Thyroid gland (tissue), 4 donors: ENCODE data around the gene KYNU.
"Not testable (repeated sequence)": the region's sequence is repeated elsewhere in the genome, so short reads cannot be mapped to it uniquely, and the experiment has no call there.

ENCODE experiments used
- POLR2A ChIP-seq, 2 donors: fragments of 450-650 bp; IDR thresholded peaks; one replicate each; pipeline ENCODE4 v1.6.1; 2017; ENCODE audit warnings: antibody characterized with exemption in 2 of 2, mild to moderate bottlenecking in 2 of 2, moderate library complexity in 1 of 2
- TF ChIP-seq, protein P1 (sequence below), 6 experiments: fragments of 200-600 bp in 3 of 6; fragments of 450-650 bp in 3 of 6; sonication (generic) in 3 of 6; IDR thresholded peaks; one replicate each; pipeline ENCODE4 v1.5.1; 2016 to 2019; ENCODE audit warnings: antibody characterized with exemption in 6 of 6, mild to moderate bottlenecking in 2 of 6, inconsistent platforms in 1 of 6, moderate library complexity in 1 of 6

- TF ChIP-seq, protein P1, sequence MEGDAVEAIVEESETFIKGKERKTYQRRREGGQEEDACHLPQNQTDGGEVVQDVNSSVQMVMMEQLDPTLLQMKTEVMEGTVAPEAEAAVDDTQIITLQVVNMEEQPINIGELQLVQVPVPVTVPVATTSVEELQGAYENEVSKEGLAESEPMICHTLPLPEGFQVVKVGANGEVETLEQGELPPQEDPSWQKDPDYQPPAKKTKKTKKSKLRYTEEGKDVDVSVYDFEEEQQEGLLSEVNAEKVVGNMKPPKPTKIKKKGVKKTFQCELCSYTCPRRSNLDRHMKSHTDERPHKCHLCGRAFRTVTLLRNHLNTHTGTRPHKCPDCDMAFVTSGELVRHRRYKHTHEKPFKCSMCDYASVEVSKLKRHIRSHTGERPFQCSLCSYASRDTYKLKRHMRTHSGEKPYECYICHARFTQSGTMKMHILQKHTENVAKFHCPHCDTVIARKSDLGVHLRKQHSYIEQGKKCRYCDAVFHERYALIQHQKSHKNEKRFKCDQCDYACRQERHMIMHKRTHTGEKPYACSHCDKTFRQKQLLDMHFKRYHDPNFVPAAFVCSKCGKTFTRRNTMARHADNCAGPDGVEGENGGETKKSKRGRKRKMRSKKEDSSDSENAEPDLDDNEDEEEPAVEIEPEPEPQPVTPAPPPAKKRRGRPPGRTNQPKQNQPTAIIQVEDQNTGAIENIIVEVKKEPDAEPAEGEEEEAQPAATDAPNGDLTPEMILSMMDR (IDR thresholded peaks at IDR 0.05) = not testable (repeated sequence)
- TF ChIP-seq POLR2A (IDR thresholded peaks at IDR 0.05) = not testable (repeated sequence)
These were observed 26.3 kb downstream of the KYNU start for GRCh38 chr2:142903726-142904125.
